ENCODE data around the gene RPTN.

Gene RPTN

GRCh38 chr1:152112101-152112884 lies 46.7 kb downstream of the RPTN start:
- DNase-seq (ENCODE audit: insufficient read length, low spot score), result no peak
- FAIRE-seq, result no peak

DNA sequence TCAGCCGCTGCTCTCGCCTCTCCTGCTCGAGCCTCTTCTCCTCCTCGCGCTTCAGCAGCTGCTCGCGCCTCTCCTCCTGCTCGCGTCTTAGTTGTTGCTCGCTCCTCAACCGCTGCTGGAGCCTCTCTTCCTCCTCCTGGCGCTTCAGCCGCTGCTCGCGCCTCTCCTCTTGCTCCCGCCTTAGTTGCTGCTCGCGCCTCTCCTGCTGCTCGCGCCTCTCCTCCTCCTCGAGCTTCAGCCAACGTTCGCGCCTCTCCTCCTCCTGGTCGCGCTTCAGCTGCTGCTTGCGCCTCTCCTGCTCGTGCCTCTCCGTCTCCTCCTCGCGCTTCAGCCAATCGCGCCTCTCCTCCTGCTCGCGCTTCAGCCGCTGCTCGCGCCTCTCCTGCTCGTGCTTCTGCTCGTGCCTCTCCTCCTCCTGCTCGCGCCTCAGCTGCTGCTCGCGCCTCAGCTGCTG lies 47.5 kb downstream of the RPTN start:
- no peak for FAIRE-seq
- DNase-seq (ENCODE audit: insufficient read length, low spot score), result no peak

GRCh38 chr1:152110860-152111514 lies 48.0 kb downstream of the RPTN start:
- DNase-seq (ENCODE audit: insufficient read length, low spot score) (no peak), FAIRE-seq (no peak)

DNA sequence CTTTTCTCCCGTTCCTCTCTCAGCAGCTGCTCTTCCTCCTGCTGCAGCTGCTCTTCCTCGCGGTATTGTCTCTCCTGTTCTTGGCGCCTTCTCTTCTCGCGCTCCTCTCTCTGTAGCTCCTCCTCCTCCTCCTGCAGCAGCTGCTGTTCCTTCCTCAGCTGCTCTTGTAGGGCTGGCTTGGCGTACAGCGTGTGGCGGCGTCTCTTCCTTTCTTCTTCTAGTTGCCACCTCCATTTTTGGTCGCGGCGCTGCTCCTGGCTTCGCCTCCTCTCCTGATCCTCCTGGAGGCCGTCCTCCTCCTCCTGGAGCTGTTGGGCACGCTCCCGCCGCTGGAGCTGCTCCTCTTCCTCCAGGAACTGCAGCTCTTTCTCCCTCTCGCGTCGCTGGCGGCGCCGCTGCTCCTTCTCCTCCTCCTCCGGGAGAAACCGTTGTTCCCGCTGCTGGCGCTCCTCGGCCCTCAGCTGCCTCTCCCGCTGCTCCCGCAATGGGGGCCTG lies 48.6 kb downstream of the RPTN start:
- FAIRE-seq, result no peak
- no peak for DNase-seq (ENCODE audit: insufficient read length, low spot score)

GRCh38 chr1:152109998-152110294 lies 49.1 kb downstream of the RPTN start:
- DNase-seq (ENCODE audit: insufficient read length, low spot score) (no peak), FAIRE-seq (no peak)

- FAIRE-seq (no peak), DNase-seq (ENCODE audit: insufficient read length, low spot score) (no peak)
Measured at GRCh38 chr1:152109231-152109997, 49.6 kb downstream of the RPTN start.

DNA sequence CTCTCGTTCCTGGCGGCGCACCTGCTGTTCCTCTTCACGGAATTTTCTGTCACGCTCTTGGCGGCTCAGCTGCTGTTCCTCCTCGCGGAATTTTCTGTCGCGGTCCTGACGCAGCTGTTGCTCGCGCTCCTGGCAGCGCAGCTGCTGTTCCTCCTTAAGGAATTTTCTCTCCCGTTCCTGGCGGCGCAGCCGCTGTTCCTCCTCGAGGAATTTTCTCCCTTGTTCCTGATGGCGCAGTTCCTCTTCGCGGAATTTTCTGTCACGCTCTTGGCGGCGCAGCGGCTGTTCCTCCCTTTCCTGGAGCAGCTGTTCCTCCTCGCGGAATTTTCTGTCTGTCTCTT lies 50.2 kb downstream of the RPTN start:
- FAIRE-seq (no peak), DNase-seq (ENCODE audit: insufficient read length, low spot score) (no peak)

DNA sequence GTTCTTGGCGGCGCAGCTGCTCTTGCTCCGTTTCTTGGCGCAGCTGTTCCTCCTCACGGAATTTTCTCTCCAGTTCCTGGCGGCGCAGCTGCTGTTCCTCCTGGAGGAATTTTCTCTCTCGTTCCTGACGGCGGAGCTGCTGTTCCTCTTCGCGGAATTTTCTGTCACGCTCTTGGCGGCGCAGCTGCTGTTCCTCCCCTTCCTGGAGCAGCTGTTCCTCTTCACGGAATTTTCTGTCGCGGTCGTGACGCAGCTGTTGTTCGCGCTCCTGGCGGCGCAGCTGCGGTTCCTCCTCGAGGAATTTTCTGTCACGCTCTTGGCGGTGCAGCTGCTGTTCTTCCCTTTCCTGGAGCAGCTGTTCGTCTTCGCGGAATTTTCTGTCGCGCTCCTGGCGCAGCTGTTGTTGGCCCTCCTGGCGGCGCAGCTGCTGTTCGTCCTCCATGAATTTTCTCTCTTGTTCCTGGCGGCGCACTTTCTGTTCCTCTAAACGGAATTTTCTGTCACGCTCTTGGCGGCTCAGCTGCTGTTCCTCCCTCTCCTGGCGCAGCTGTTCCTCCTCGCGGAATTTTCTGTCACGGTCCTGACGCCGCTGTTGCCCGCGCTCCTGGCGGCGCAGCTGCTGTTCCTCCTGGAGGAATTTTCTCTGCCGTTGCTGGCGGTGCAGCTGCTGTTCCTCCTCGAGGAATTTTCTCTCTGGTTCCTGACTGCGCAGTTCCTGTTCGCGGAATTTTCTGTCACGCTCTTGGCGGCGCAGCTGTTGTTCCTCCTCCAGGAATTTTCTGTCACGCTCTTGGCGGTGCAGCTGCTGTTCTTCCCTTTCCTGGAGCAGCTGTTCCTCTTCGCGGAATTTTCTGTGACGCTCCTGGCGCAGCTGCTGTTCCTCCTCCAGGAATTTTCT lies 50.8 kb downstream of the RPTN start:
- no peak for FAIRE-seq
- DNase-seq (ENCODE audit: insufficient read length, low spot score), result no peak

GRCh38 chr1:152107031-152107983 lies 51.7 kb downstream of the RPTN start:
- no peak for DNase-seq (ENCODE audit: insufficient read length, low spot score)
- no peak for FAIRE-seq

DNA sequence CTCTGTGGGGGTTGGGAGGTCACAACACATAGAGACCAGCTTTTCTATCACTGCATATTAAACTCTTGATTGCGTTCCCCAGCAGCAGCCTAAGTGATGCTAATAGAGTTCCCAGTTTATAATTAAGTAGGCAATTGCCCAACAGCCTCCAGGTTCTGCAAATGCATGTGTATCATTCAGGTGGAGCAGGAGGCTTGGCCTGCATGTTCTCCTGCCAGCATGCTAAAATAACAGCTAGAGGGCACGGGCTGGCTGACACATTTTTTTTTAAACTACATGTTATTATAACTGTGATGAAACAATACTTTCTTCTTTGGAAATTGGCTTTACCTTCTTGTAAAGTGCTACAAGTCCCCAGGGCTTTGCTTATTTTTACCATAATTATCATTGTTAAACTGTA lies 54.2 kb downstream of the RPTN start:
- FAIRE-seq (no peak), DNase-seq (ENCODE audit: insufficient read length, low spot score) (no peak)

Data from GM19239 (cell line).